22Rv1 (cell line): ENCODE measurements around the gene ACSF3.

Source experiments
- ZFX ChIP-seq: fragments of 450-650 bp; IDR thresholded peaks from 2 replicates; pipeline ENCODE4 v1.6.1; 2017; ENCODE audit warnings: antibody characterized with exemption, borderline replicate concordance
- TF ChIP-seq, protein P1 (sequence below): fragments of 450-650 bp; IDR thresholded peaks from 2 replicates; pipeline ENCODE4 v1.5.1; 2017; ENCODE audit warnings: mild to moderate bottlenecking

DNA sequence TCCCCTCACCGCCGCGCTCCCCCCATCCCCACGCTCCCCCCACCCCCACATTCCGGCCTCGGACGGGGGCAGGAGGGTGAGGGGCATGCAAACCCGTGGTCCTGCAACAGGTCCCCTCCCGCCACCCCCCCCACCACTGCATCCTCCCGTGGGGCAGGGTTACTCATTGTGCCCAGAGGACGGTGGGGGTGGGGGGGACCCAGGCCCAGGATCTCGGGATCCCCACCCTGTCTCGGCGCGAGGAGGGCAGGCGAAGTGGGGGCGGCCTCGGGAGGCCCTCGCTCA is 98.2 kb downstream of the ACSF3 start:
- no peak for TF ChIP-seq ZFX
- TF ChIP-seq, protein P1, sequence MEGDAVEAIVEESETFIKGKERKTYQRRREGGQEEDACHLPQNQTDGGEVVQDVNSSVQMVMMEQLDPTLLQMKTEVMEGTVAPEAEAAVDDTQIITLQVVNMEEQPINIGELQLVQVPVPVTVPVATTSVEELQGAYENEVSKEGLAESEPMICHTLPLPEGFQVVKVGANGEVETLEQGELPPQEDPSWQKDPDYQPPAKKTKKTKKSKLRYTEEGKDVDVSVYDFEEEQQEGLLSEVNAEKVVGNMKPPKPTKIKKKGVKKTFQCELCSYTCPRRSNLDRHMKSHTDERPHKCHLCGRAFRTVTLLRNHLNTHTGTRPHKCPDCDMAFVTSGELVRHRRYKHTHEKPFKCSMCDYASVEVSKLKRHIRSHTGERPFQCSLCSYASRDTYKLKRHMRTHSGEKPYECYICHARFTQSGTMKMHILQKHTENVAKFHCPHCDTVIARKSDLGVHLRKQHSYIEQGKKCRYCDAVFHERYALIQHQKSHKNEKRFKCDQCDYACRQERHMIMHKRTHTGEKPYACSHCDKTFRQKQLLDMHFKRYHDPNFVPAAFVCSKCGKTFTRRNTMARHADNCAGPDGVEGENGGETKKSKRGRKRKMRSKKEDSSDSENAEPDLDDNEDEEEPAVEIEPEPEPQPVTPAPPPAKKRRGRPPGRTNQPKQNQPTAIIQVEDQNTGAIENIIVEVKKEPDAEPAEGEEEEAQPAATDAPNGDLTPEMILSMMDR: no peak
